ENCODE measurements around the gene KCNJ10. TPM values are rescaled to one million over a fixed set of nuclear protein-coding genes. Genes with fewer than 3 reads are reported as not detected.

The KCNJ10 gene
- total RNA-seq, 1 donor from 2014 or later = 0.12 TPM

DNA sequence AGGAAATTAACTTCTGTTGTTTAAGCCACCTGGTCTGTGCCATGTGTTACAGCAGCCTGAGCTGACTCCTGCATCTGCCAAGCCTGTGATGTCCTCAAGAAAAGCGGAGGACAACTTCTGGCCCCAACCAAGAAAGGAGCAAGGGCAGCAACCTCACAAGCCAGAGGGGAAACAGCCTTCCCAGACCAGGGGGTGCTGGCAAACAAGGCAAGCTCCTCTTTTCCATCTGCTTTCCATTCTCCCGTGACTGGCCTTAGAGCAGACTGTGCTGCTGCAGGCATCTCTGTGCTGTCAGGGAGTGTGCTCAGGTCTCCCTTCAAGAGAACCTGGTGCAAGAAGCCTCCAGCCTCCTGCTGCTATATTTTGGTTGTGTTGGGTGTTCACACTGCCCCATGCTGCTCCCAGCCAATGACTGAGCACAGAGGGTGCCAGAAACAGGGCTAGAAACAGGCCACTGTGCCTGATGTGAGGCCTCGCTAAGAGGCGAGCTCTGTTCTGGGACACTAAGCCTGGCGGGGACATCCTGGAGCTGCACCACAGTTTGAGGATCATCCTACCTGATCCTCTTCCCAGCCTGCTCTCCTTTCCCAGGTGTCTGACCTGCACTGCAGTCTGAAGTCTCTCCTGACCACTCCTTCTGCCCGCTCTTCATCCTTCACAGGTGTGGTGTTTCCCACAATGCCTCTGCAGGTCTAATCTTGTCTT, 88.5 kb downstream of the KCNJ10 start:
- no peak for DNase-seq (ENCODE audit: low spot score, unreplicated experiment)
- no peaks in the 10 kb centered on the region for H3K9me3 Mint-ChIP-seq (ENCODE audit: low read depth)
- TF ChIP-seq CTCF (IDR thresholded peaks at IDR 0.05; ENCODE audit: unreplicated experiment) = no peak
- peaks cover 5% of the 10 kb centered on the region for H3K4me1 Mint-ChIP-seq (ENCODE audit: low read depth)
- H3K27ac Mint-ChIP-seq = no peak overlapping the region
- no peaks in the 10 kb centered on the region for H3K36me3 Mint-ChIP-seq (ENCODE audit: insufficient read depth)
- peaks cover 35% of the 10 kb centered on the region for H3K27me3 Mint-ChIP-seq
- H3K4me3 Mint-ChIP-seq (ENCODE audit: low read depth) = no peak overlapping the region

DNA sequence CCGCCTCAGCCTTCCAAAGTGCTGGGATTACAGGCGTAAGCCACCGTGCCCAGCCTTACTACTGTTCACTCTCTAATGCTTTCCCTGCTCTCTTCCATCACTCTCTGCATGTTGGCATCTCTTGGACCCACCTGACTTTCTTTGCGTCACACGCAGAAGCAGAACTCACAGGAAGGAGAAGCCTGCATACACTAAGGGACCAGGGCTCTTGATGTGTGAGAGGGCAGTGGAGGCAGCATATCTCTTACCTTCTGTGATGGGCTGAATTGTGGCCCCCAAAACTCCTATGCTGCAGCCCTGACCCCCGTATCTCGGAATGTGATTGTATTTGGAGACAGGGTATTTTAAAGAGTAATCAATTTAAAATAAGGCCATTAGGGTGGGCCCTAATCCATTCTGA, 89.2 kb downstream of the KCNJ10 start:
- Mint-ChIP-seq H3K36me3 (ENCODE audit: insufficient read depth) (no peaks in the 10 kb centered on the region), H3K4me1 (ENCODE audit: low read depth) (peaks cover 5% of the 10 kb centered on the region), H3K9me3 (ENCODE audit: low read depth) (no peaks in the 10 kb centered on the region), H3K27me3 (peaks cover 35% of the 10 kb centered on the region), H3K27ac (no peak overlapping the region), H3K4me3 (ENCODE audit: low read depth) (no peak overlapping the region)
- no peak for DNase-seq (ENCODE audit: low spot score, unreplicated experiment)
- no peak for TF ChIP-seq CTCF (IDR thresholded peaks at IDR 0.05; ENCODE audit: unreplicated experiment)

- H3K4me1 Mint-ChIP-seq (ENCODE audit: low read depth) = peaks cover 5% of the 10 kb centered on the region
- H3K27me3 Mint-ChIP-seq = peaks cover 34% of the 10 kb centered on the region
Measured at GRCh38 chr1:159980076-159980475, 89.9 kb downstream of the KCNJ10 start.

DNA sequence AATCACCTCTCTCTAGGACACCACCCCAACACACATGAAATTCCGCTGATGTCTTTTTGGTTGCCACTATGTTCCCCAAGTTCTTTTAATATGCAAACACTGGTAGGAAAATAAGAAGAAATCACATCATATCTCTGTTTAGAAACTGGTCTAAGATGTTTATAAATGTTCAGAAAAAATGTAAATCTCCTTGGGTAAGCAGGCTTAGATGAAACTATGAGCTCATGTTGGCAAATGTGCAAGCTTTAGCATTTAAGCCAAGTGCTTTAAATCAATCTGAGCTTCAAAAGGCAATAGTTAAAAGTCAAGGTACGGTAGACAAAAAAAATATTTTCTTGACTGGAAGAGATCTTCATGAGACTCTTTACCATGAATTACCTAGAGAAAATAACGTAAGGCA, 90.7 kb downstream of the KCNJ10 start:
- Mint-ChIP-seq H3K9me3 (ENCODE audit: low read depth) (no peaks in the 10 kb centered on the region), H3K4me3 (ENCODE audit: low read depth) (no peak overlapping the region), H3K27ac (no peak overlapping the region), H3K27me3 (peaks cover 33% of the 10 kb centered on the region), H3K4me1 (ENCODE audit: low read depth) (peaks cover 5% of the 10 kb centered on the region), H3K36me3 (ENCODE audit: insufficient read depth) (no peaks in the 10 kb centered on the region)
- DNase-seq (ENCODE audit: low spot score, unreplicated experiment) = no peak
- no peak for TF ChIP-seq CTCF (IDR thresholded peaks at IDR 0.05; ENCODE audit: unreplicated experiment)

More at GRCh38 chr1:159980076-159980475, 89.9 kb downstream of the KCNJ10 start:
- Mint-ChIP-seq H3K4me3 (ENCODE audit: low read depth) (no peak overlapping the region), H3K36me3 (ENCODE audit: insufficient read depth) (no peaks in the 10 kb centered on the region), H3K9me3 (ENCODE audit: low read depth) (no peaks in the 10 kb centered on the region), H3K27ac (no peak overlapping the region)
- no peak for DNase-seq (ENCODE audit: low spot score, unreplicated experiment)
- no peak for TF ChIP-seq CTCF (IDR thresholded peaks at IDR 0.05; ENCODE audit: unreplicated experiment)

DNA sequence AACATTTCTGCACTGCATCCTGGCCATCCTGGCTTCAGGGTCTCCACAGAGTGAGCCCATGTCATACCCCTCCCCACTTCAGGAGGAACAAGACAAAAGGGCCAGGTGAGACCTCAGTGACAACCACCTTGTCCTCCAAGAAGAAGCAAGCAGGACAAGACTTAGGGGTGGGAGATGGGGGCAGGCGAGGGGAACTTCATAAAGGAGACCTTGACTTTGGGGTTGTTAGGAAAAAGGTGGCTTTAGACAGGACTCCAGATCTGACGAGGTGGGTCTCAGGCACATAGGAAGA, 91.9 kb downstream of the KCNJ10 start:
- Mint-ChIP-seq H3K27me3 (peaks cover 33% of the 10 kb centered on the region), H3K9me3 (ENCODE audit: low read depth) (no peaks in the 10 kb centered on the region), H3K4me3 (ENCODE audit: low read depth) (no peak overlapping the region), H3K36me3 (ENCODE audit: insufficient read depth) (no peaks in the 10 kb centered on the region), H3K27ac (no peak overlapping the region), H3K4me1 (ENCODE audit: low read depth) (peaks cover 1% of the 10 kb centered on the region)
- DNase-seq (ENCODE audit: low spot score, unreplicated experiment) = no peak
- TF ChIP-seq CTCF (IDR thresholded peaks at IDR 0.05; ENCODE audit: unreplicated experiment) = no peak
